ENCODE measurements around the gene NARS2. TPM values are rescaled to one million over a fixed set of nuclear protein-coding genes. Genes with fewer than 3 reads are reported as not detected.

NARS2 gene
- polyA plus RNA-seq, 1 experiment: 18.4 TPM

- ChIA-PET CTCF (interaction anchor here (0.6 to 7.4 kb wide), 7 partner anchors 11 to 267 kb away, joined by 3 to 55 read pairs (median 5); no protein-coding TSS in a partner anchor), POLR2A (interaction anchor here (0.6 to 0.7 kb wide), 6 partner anchors 123 to 415 kb away, joined by 6 to 9 read pairs (median 8); no protein-coding TSS in a partner anchor)
Observed at GRCh38 chr11:78416285-78417174, 158.1 kb downstream of the NARS2 start.

GRCh38 chr11:78415338-78415737 lies 159.3 kb downstream of the NARS2 start:
- no peak for DNase-seq (ENCODE audit: low read depth, low spot score)
- no peak overlapping the region for H3K4me3 ChIP-seq (ENCODE audit: low read depth, low read length)
- H3K9me3 ChIP-seq (ENCODE audit: control insufficient read depth, insufficient read depth, low read length): peaks cover 5% of the 10 kb centered on the region
- H3K27ac ChIP-seq (ENCODE audit: low read depth, low read length): no peak overlapping the region
- no peak for TF ChIP-seq CTCF (IDR thresholded peaks at IDR 0.05; ENCODE audit: low read depth, low read length)
- POLR2A ChIA-PET: interaction anchor here (0.6 to 0.7 kb wide), 2 partner anchors 30 to 65 kb away, joined by 3 read pairs; no protein-coding TSS in a partner anchor
- no peaks in the 10 kb centered on the region for H3K27me3 ChIP-seq (ENCODE audit: control insufficient read depth, insufficient read depth, low read length)
- CTCF ChIA-PET: interaction anchor here (0.8 to 2.9 kb wide), 9 partner anchors 8 to 265 kb away, joined by 3 to 36 read pairs (median 5); no protein-coding TSS in a partner anchor

More at GRCh38 chr11:78416285-78417174, 158.1 kb downstream of the NARS2 start:
- Histone ChIP-seq H3K9me3 (ENCODE audit: control insufficient read depth, insufficient read depth, low read length) (no peaks in the 10 kb centered on the region; the same call in 1 of the 2 replicates), H3K4me3 (ENCODE audit: low read depth, low read length) (peak overlapping the region; percentile 68), H3K27me3 (ENCODE audit: control insufficient read depth, insufficient read depth, low read length) (no peaks in the 10 kb centered on the region), H3K27ac (ENCODE audit: low read depth, low read length) (peak overlapping the region; percentile 97)
- DNase-seq (ENCODE audit: low read depth, low spot score): peak; percentile 51
- peak; percentile 54 for TF ChIP-seq CTCF (IDR thresholded peaks at IDR 0.05; ENCODE audit: low read depth, low read length)

- DNase-seq (ENCODE audit: low read depth, low spot score): no peak
- H3K9me3 ChIP-seq (ENCODE audit: control insufficient read depth, insufficient read depth, low read length): peaks cover 9% of the 10 kb centered on the region
- no peak overlapping the region for H3K27ac ChIP-seq (ENCODE audit: low read depth, low read length)
- peak; percentile 70 for TF ChIP-seq CTCF (IDR thresholded peaks at IDR 0.05; ENCODE audit: low read depth, low read length)
- no peak overlapping the region for H3K4me3 ChIP-seq (ENCODE audit: low read depth, low read length)
- ChIA-PET POLR2A (interaction anchor here (0.6 to 0.7 kb wide), 2 partner anchors 29 to 66 kb away, joined by 3 read pairs; no protein-coding TSS in a partner anchor), CTCF (interaction anchor here (1.2 to 2.9 kb wide), 7 partner anchors 8 to 186 kb away, joined by 4 to 36 read pairs (median 5); no protein-coding TSS in a partner anchor)
- no peaks in the 10 kb centered on the region for H3K27me3 ChIP-seq (ENCODE audit: control insufficient read depth, insufficient read depth, low read length)
Observed at GRCh38 chr11:78414321-78415051, 160.2 kb downstream of the NARS2 start.

DNA sequence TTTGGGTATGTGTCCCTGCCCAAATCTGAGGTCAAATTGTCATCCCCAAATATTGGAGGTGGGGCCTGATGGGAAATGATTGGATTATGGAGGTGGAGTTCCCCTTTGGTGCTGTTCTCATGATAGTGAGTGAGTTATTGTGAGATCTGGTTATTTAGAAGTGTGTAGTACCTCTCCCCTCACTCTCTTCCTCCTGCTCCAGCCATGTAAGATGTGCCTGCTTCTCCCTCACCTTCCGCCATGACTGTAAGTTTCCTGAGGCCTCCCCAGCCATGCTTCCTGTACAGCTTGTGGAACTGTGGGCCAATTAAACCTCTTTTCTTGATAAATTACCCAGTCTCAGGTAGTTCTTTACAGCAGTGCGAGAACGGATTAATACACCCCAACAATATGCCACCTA lies 166.0 kb downstream of the NARS2 start:
- DNase-seq (ENCODE audit: low read depth, low spot score): no peak
- no peak overlapping the region for H3K4me3 ChIP-seq (ENCODE audit: low read depth, low read length)
- ChIA-PET CTCF (no interaction called here), POLR2A (no interaction called here)
- H3K27me3 ChIP-seq (ENCODE audit: control insufficient read depth, insufficient read depth, low read length): no peaks in the 10 kb centered on the region
- no peak for TF ChIP-seq CTCF (IDR thresholded peaks at IDR 0.05; ENCODE audit: low read depth, low read length)
- peaks cover 15% of the 10 kb centered on the region for H3K9me3 ChIP-seq (ENCODE audit: control insufficient read depth, insufficient read depth, low read length)
- H3K27ac ChIP-seq (ENCODE audit: low read depth, low read length): no peak overlapping the region

All from AG04450 (cell line).